Subcutaneous adipose tissue (tissue), 4 donors: Measurements from ENCODE around the gene SIRT1. TPM values are rescaled to one million over a fixed set of nuclear protein-coding genes. Genes with fewer than 3 reads are reported as not detected.

Experiments
- CTCF ChIP-seq: fragments of 450-650 bp; IDR thresholded peaks from one replicate; pipeline ENCODE4 v1.5.1; 2016; ENCODE audit warnings: low read depth, mild to moderate bottlenecking, control low read depth, antibody characterized with exemption, moderate library complexity
- total RNA-seq, 4 donors: library from RNA; depleted of rRNA; stranded (reverse); fragments of >200 nt; gene quantifications; one replicate each; pipeline ENCODE4 v1.1.0, GENCODE V29; 2016

SIRT1 gene
- 10 to 100 TPM; 34.7 to 44.7 (median 36.8) TPM for total RNA-seq

- TF ChIP-seq CTCF = no peak
Observed at GRCh38 chr10:67884313-67884841, at the start of gene SIRT1. Gene SIRT1, plus strand, starts transcription at chr10:67884656. Its CDS starts 66 bp downstream, at chr10:67884722.

GRCh38 chr10:67836488-67836887 lies 48.0 kb upstream of the SIRT1 start:
- TF ChIP-seq CTCF = no peak

GRCh38 chr10:67836972-67837371 lies 47.5 kb upstream of the SIRT1 start:
- no peak for TF ChIP-seq CTCF

GRCh38 chr10:67837541-67838314 lies 46.7 kb upstream of the SIRT1 start, which contains the start of gene DNAJC12:
Gene DNAJC12, minus strand, starts transcription at chr10:67838188. Its CDS starts 177 bp downstream, at chr10:67838011.
- TF ChIP-seq CTCF = no peak

GRCh38 chr10:67839951-67840350 lies 44.5 kb upstream of the SIRT1 start:
- TF ChIP-seq CTCF = no peak

GRCh38 chr10:67841737-67842136 lies 42.7 kb upstream of the SIRT1 start:
- no peak for TF ChIP-seq CTCF

GRCh38 chr10:67843284-67843683 lies 41.2 kb upstream of the SIRT1 start:
- no peak for TF ChIP-seq CTCF
